GM19238 (cell line): ENCODE data around the gene OR52M1.
A peak's percentile ranks its signal among the peaks of the same experiment; 100 is the strongest.
"Not testable (repeated sequence)": the region's sequence is repeated elsewhere in the genome, so short reads cannot be mapped to it uniquely, and the experiment has no call there.

Experiments
- DNase-seq: peaks from one replicate; pipeline ENCODE4 v3.0.0; 2011; ENCODE audit warnings: low spot score; ENCODE audit not compliant: insufficient read length

The OR52M1 gene, protein sequence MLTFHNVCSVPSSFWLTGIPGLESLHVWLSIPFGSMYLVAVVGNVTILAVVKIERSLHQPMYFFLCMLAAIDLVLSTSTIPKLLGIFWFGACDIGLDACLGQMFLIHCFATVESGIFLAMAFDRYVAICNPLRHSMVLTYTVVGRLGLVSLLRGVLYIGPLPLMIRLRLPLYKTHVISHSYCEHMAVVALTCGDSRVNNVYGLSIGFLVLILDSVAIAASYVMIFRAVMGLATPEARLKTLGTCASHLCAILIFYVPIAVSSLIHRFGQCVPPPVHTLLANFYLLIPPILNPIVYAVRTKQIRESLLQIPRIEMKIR

DNA sequence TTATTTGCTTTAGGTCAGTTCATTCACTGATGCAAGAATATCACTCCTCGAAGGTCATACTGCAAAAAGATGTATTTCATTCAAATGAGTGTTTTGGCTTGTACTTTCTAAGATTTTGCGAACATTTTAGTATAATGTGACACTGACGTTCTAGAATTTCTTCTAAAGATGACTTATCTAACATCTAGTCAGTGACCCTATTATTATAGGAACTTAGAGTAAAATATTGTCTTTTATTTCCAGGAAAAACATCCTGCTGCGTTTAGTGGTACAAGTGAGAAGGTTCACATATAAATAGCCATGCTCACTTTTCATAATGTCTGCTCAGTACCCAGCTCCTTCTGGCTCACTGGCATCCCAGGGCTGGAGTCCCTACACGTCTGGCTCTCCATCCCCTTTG, at the start of gene OR52M1:
TSS of gene OR52M1 (plus strand) at position 301 of the 400 bp plus-strand sequence. CDS start at position 301, 0 bp downstream.
- DNase-seq = no peak

GRCh38 chr11:4495487-4495886, 49.5 kb upstream of the OR52M1 start:
- no peak for DNase-seq

- no peak for DNase-seq
Measured at GRCh38 chr11:4495986-4496385, 49.0 kb upstream of the OR52M1 start.

GRCh38 chr11:4496557-4497248, 48.3 kb upstream of the OR52M1 start:
- DNase-seq = no peak

GRCh38 chr11:4508886-4509285, 36.1 kb upstream of the OR52M1 start:
- DNase-seq = no peak

DNA sequence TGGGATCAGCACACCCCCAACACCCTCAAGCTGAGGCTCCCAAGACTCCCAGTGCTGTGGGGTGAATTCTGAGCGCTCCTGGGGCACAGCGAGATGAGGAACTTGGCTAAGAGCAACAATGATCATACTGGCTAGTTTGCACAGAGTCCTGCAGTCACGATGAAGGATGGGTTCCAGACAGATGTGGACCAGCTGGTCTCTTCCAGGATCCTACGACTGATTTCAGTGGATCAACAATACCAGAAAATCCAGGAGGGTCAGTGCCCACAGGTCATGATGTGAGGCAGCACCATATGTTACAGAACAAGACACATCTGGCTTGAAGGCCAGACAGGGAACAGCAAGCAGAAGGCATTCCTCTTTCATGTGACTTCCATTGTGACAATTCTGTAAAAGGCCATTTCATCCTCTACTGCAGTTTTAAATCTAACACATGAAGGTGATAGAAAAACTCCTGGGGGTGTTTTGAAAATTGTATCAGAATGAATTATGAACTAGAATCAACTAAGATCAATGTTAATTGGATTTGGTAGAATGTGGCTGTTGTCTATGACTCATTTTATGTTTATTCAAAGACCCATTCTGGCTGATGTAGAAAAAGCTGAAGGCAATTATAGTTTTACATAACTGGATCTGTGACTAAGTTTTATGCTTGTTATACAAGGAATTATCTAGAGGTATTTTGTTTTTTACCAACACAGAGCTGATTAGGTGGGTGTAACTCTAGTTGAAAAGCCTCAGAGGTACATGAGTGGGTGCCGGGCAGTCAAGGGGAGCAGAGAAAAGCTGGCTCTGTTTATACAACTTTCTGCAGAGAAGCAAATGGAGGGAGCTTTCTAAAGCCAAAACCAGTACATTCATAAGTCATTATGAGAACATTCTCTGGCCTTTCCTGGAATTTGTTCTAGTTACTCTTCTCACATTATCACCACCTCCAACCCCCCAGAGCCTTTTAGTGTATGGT, 33.4 kb upstream of the OR52M1 start:
- no peak for DNase-seq

DNA sequence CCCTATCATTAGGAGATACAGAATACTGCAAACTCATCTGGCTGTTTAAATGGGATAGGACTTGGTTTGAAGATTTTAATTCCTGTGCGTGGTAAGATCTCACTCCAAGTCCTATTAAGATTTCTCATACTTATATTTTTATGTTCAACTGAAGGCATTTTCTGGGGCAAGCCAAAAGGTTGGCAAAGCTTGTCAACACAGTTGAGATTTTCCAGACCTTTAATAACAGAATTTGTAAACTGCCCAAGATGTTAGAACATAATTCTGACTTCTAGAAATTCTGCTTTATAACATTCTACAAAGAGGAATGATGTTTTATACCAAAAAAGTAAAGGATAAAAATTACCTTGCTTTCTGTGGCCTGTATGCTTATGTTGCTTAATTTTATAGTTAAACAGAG, 30.8 kb upstream of the OR52M1 start:
- no peak for DNase-seq

- no peak for DNase-seq
Measured at GRCh38 chr11:4522339-4522738, 22.7 kb upstream of the OR52M1 start.

- no peak for DNase-seq
Measured at GRCh38 chr11:4522752-4523151, 22.2 kb upstream of the OR52M1 start.

- DNase-seq = no peak
Measured at GRCh38 chr11:4523666-4524065, 21.3 kb upstream of the OR52M1 start.

GRCh38 chr11:4527926-4528325, 17.1 kb upstream of the OR52M1 start:
- DNase-seq = no peak

DNA sequence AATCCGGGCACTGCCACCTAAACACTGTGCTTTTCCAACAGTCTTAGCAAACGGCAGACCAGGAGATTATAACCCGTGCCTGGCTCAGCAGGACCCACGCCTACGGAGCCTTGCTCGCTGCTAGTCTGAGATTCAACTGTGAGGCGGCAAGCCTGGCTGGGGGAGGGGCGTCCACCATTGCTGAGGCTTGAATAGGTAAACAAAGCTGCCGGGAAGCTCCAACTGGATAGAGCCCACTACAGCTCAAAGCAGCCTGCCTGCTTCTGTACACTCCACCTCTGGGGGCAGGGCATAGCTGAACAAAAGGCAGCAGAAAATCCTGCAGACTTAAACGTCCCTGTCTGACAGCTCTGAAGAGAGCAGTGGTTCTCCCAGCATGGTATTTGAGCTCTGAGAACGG, 13.3 kb upstream of the OR52M1 start:
- not testable (repeated sequence) for DNase-seq

GRCh38 chr11:4539603-4540219, 5.3 kb upstream of the OR52M1 start:
- peak; percentile 13 for DNase-seq

DNA sequence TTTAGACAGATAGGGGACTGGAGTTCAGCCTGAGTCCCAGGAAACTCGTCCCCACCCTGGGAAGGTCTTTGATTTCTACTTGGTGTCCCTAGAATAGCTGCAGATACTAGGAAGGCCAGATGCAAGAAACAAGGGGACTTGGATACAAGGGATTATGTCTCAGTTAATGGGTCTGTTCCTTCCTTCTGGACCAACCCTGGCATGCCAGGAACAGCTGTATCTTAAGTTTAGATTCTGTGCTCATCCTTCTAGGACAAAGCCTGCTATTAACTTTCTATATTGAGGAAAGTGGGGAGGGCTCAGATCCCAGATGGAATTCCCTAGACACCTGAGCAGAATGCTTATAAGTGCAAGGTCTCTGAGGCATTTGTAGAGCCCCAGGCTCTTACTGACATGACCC, 3.9 kb upstream of the OR52M1 start:
- DNase-seq = no peak

DNA sequence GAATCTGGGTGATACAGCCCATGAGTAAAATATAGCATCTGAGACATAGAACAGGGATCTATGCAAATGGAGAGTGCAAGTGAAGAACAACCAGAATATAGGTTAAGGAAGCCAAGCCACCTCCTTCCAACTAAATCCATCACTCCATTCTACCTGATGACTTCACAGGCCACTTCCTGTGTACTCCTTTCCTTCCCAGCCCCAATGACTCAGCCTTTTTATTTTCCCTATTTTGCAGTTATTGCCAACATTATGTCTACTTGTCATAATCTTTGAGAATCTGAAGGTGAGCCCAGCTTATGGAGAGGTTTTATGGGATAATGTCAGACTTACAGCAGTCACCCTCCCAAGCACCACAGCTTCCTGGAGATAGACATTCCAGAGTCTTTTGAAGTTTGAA, 1.4 kb upstream of the OR52M1 start:
- DNase-seq = no peak

DNA sequence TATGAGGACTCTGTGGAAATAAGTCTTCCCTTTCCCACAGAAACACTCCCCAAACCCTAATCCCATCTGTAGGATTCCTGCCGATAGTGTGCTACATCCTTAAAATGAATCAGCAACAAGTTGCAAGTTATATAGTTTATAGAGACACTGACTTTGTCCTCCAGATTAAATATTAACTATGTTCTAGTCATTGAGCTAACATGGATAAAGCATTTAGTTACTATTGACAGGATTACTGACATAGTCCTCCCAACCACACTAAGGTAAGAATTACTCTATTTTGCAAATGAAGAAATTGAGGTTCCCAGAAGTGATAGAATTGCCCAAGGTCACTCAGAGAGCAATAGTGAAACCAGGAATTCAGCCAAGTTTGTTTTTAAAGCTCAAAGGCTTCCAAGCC, 1.9 kb downstream of the OR52M1 start:
- no peak for DNase-seq

- DNase-seq = no peak
Measured at GRCh38 chr11:4547416-4547815, 2.4 kb downstream of the OR52M1 start.

DNA sequence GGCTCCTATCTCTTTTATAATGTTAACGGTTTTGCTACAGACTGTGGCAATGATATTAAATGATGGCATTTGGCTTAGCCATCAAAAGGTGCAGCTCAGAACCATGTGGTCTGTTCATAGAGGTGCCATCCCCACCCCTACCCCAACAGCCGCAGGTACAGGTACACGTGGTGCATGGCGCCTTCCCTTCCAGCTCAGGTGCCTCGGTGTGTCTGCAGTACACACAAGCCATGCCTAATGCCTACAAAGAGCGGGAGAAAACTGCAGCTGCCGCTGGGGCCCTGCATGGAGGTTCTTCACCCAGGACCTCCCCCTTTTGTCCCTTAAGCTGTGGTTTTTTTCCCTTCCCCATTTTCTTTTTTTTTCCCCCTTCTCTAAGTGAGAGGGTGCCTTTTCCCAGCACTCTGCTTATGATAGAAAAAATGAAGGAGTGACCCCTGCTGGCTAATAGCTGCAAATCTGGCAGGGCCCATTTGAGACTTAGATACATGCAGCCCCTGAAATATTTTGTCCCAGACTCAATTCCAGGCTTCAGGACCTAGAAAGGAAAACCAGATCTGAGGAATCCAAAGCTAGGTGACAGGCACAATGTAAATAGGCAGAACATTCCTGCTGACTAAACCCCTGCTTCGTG, 6.5 kb downstream of the OR52M1 start:
- no peak for DNase-seq

GRCh38 chr11:4559527-4560440, 14.8 kb downstream of the OR52M1 start:
- no peak for DNase-seq

DNA sequence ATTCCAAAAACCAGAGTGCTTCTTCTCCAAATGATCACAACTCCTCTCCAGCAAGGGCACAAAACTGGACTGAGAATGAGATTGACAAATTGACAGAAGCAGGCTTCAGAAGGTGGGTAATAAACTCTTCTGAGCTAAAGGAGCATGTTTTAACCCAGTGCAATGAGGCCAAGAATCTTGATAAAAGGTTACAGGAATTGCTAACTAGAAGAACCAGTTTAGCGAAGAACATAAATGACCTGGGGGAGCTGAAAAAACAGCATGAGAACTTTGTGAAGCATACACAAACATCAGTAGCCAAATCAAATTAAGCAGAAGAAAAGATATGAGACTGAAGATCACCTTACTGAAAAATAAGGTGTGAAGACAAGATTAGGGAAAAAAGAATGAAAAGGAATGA, 15.5 kb downstream of the OR52M1 start:
- no peak for DNase-seq
